ENCODE results near the gene FER.

Gene FER

GRCh38 chr5:108940506-108940905 lies 192.8 kb downstream of the FER start:
- Histone ChIP-seq H3K4me1 (ENCODE audit: insufficient read depth, low read length) (peaks cover 8% of the 10 kb centered on the region; the same call in 1 of the 2 replicates), H3K36me3 (ENCODE audit: insufficient read depth, low read depth, low read length) (no peaks in the 10 kb centered on the region), H3K9me3 (ENCODE audit: insufficient read depth, low read depth, low read length) (no peaks in the 10 kb centered on the region), H3K27me3 (ENCODE audit: insufficient read depth, low read length) (no peaks in the 10 kb centered on the region), H3K4me3 (ENCODE audit: low read length) (no peak overlapping the region), H3K9ac (ENCODE audit: low read depth, low read length) (no peak overlapping the region), H3K27ac (ENCODE audit: low read length) (no peak overlapping the region)

GRCh38 chr5:108941746-108942145 lies 194.0 kb downstream of the FER start:
- no peaks in the 10 kb centered on the region for H3K27me3 ChIP-seq (ENCODE audit: insufficient read depth, low read length)
- no peak overlapping the region for H3K4me3 ChIP-seq (ENCODE audit: low read length)
- H3K4me1 ChIP-seq (ENCODE audit: insufficient read depth, low read length), result peaks cover 14% of the 10 kb centered on the region; the same call in 1 of the 2 replicates
- H3K9me3 ChIP-seq (ENCODE audit: insufficient read depth, low read depth, low read length), result no peaks in the 10 kb centered on the region
- no peak overlapping the region for H3K27ac ChIP-seq (ENCODE audit: low read length)
- H3K9ac ChIP-seq (ENCODE audit: low read depth, low read length), result no peak overlapping the region
- no peaks in the 10 kb centered on the region for H3K36me3 ChIP-seq (ENCODE audit: insufficient read depth, low read depth, low read length)

GRCh38 chr5:108942701-108943100 lies 195.0 kb downstream of the FER start:
- H3K4me3 ChIP-seq (ENCODE audit: low read length), result no peak overlapping the region
- H3K9ac ChIP-seq (ENCODE audit: low read depth, low read length), result no peak overlapping the region
- H3K27ac ChIP-seq (ENCODE audit: low read length), result no peak overlapping the region
- no peaks in the 10 kb centered on the region for H3K36me3 ChIP-seq (ENCODE audit: insufficient read depth, low read depth, low read length)
- H3K4me1 ChIP-seq (ENCODE audit: insufficient read depth, low read length), result peaks cover 19% of the 10 kb centered on the region; the same call in 1 of the 2 replicates
- no peaks in the 10 kb centered on the region for H3K27me3 ChIP-seq (ENCODE audit: insufficient read depth, low read length)
- H3K9me3 ChIP-seq (ENCODE audit: insufficient read depth, low read depth, low read length), result no peaks in the 10 kb centered on the region

- Histone ChIP-seq H3K4me1 (ENCODE audit: insufficient read depth, low read length) (peaks cover 19% of the 10 kb centered on the region; the same call in 1 of the 2 replicates), H3K9ac (ENCODE audit: low read depth, low read length) (no peak overlapping the region), H3K36me3 (ENCODE audit: insufficient read depth, low read depth, low read length) (no peaks in the 10 kb centered on the region), H3K4me3 (ENCODE audit: low read length) (0 out of 2 replicates have a peak overlapping the region, but pooled peaks have one; percentile 13), H3K9me3 (ENCODE audit: insufficient read depth, low read depth, low read length) (no peaks in the 10 kb centered on the region), H3K27ac (ENCODE audit: low read length) (peak overlapping the region; percentile 59), H3K27me3 (ENCODE audit: insufficient read depth, low read length) (no peaks in the 10 kb centered on the region)
Measured at GRCh38 chr5:108945094-108945493, 197.4 kb downstream of the FER start.

- Histone ChIP-seq H3K4me1 (ENCODE audit: insufficient read depth, low read length) (peaks cover 19% of the 10 kb centered on the region; the same call in 1 of the 2 replicates), H3K4me3 (ENCODE audit: low read length) (no peak overlapping the region), H3K9ac (ENCODE audit: low read depth, low read length) (no peak overlapping the region), H3K27ac (ENCODE audit: low read length) (peak overlapping the region; percentile 59), H3K9me3 (ENCODE audit: insufficient read depth, low read depth, low read length) (no peaks in the 10 kb centered on the region), H3K36me3 (ENCODE audit: insufficient read depth, low read depth, low read length) (no peaks in the 10 kb centered on the region), H3K27me3 (ENCODE audit: insufficient read depth, low read length) (no peaks in the 10 kb centered on the region)
Measured at GRCh38 chr5:108946008-108946407, 198.3 kb downstream of the FER start.

- no peaks in the 10 kb centered on the region for H3K27me3 ChIP-seq (ENCODE audit: insufficient read depth, low read length)
- H3K4me3 ChIP-seq (ENCODE audit: low read length), result no peak overlapping the region
- no peak overlapping the region for H3K27ac ChIP-seq (ENCODE audit: low read length)
- H3K4me1 ChIP-seq (ENCODE audit: insufficient read depth, low read length), result peaks cover 19% of the 10 kb centered on the region; the same call in 1 of the 2 replicates
- no peaks in the 10 kb centered on the region for H3K9me3 ChIP-seq (ENCODE audit: insufficient read depth, low read depth, low read length)
- H3K9ac ChIP-seq (ENCODE audit: low read depth, low read length), result no peak overlapping the region
- H3K36me3 ChIP-seq (ENCODE audit: insufficient read depth, low read depth, low read length), result no peaks in the 10 kb centered on the region
Measured at GRCh38 chr5:108947164-108947563, 199.5 kb downstream of the FER start.

GRCh38 chr5:108950276-108950675 lies 202.6 kb downstream of the FER start:
- no peaks in the 10 kb centered on the region for H3K9me3 ChIP-seq (ENCODE audit: insufficient read depth, low read depth, low read length)
- peaks cover 18% of the 10 kb centered on the region; the same call in 1 of the 2 replicates for H3K4me1 ChIP-seq (ENCODE audit: insufficient read depth, low read length)
- H3K36me3 ChIP-seq (ENCODE audit: insufficient read depth, low read depth, low read length), result no peaks in the 10 kb centered on the region
- H3K4me3 ChIP-seq (ENCODE audit: low read length), result no peak overlapping the region
- H3K27ac ChIP-seq (ENCODE audit: low read length), result no peak overlapping the region
- H3K27me3 ChIP-seq (ENCODE audit: insufficient read depth, low read length), result no peaks in the 10 kb centered on the region
- H3K9ac ChIP-seq (ENCODE audit: low read depth, low read length), result no peak overlapping the region

- no peak overlapping the region for H3K9ac ChIP-seq (ENCODE audit: low read depth, low read length)
- H3K9me3 ChIP-seq (ENCODE audit: insufficient read depth, low read depth, low read length), result no peaks in the 10 kb centered on the region
- no peaks in the 10 kb centered on the region for H3K36me3 ChIP-seq (ENCODE audit: insufficient read depth, low read depth, low read length)
- H3K27ac ChIP-seq (ENCODE audit: low read length), result no peak overlapping the region
- H3K4me1 ChIP-seq (ENCODE audit: insufficient read depth, low read length), result peaks cover 6% of the 10 kb centered on the region; the same call in 1 of the 2 replicates
- H3K27me3 ChIP-seq (ENCODE audit: insufficient read depth, low read length), result no peaks in the 10 kb centered on the region
- no peak overlapping the region for H3K4me3 ChIP-seq (ENCODE audit: low read length)
Measured at GRCh38 chr5:108953940-108954339, 206.2 kb downstream of the FER start.

GRCh38 chr5:108957333-108957732 lies 209.6 kb downstream of the FER start:
- no peak overlapping the region for H3K9ac ChIP-seq (ENCODE audit: low read depth, low read length)
- H3K4me1 ChIP-seq (ENCODE audit: insufficient read depth, low read length), result peaks cover 6% of the 10 kb centered on the region; the same call in 1 of the 2 replicates
- H3K9me3 ChIP-seq (ENCODE audit: insufficient read depth, low read depth, low read length), result no peaks in the 10 kb centered on the region
- H3K27me3 ChIP-seq (ENCODE audit: insufficient read depth, low read length), result no peaks in the 10 kb centered on the region
- H3K36me3 ChIP-seq (ENCODE audit: insufficient read depth, low read depth, low read length), result no peaks in the 10 kb centered on the region
- H3K4me3 ChIP-seq (ENCODE audit: low read length), result no peak overlapping the region
- H3K27ac ChIP-seq (ENCODE audit: low read length), result no peak overlapping the region

GRCh38 chr5:108966910-108967309 lies 219.2 kb downstream of the FER start:
- no peak overlapping the region for H3K4me3 ChIP-seq (ENCODE audit: low read length)
- no peaks in the 10 kb centered on the region; the same call in 1 of the 2 replicates for H3K36me3 ChIP-seq (ENCODE audit: insufficient read depth, low read depth, low read length)
- H3K27me3 ChIP-seq (ENCODE audit: insufficient read depth, low read length), result no peaks in the 10 kb centered on the region
- H3K27ac ChIP-seq (ENCODE audit: low read length), result no peak overlapping the region
- peaks cover 6% of the 10 kb centered on the region for H3K9me3 ChIP-seq (ENCODE audit: insufficient read depth, low read depth, low read length)
- no peaks in the 10 kb centered on the region for H3K4me1 ChIP-seq (ENCODE audit: insufficient read depth, low read length)
- no peak overlapping the region for H3K9ac ChIP-seq (ENCODE audit: low read depth, low read length)

- H3K36me3 ChIP-seq (ENCODE audit: insufficient read depth, low read depth, low read length), result no peaks in the 10 kb centered on the region
- H3K4me1 ChIP-seq (ENCODE audit: insufficient read depth, low read length), result no peaks in the 10 kb centered on the region
- H3K27ac ChIP-seq (ENCODE audit: low read length), result no peak overlapping the region
- H3K9me3 ChIP-seq (ENCODE audit: insufficient read depth, low read depth, low read length), result no peaks in the 10 kb centered on the region
- H3K4me3 ChIP-seq (ENCODE audit: low read length), result no peak overlapping the region
- no peaks in the 10 kb centered on the region for H3K27me3 ChIP-seq (ENCODE audit: insufficient read depth, low read length)
- H3K9ac ChIP-seq (ENCODE audit: low read depth, low read length), result no peak overlapping the region
Measured at GRCh38 chr5:108974594-108974993, 226.9 kb downstream of the FER start.

GRCh38 chr5:108975697-108976096 lies 228.0 kb downstream of the FER start:
- no peaks in the 10 kb centered on the region for H3K4me1 ChIP-seq (ENCODE audit: insufficient read depth, low read length)
- H3K27me3 ChIP-seq (ENCODE audit: insufficient read depth, low read length), result no peaks in the 10 kb centered on the region
- no peak overlapping the region for H3K27ac ChIP-seq (ENCODE audit: low read length)
- no peaks in the 10 kb centered on the region for H3K36me3 ChIP-seq (ENCODE audit: insufficient read depth, low read depth, low read length)
- no peak overlapping the region for H3K9ac ChIP-seq (ENCODE audit: low read depth, low read length)
- no peaks in the 10 kb centered on the region for H3K9me3 ChIP-seq (ENCODE audit: insufficient read depth, low read depth, low read length)
- no peak overlapping the region for H3K4me3 ChIP-seq (ENCODE audit: low read length)

Data from iPS-20b (cell line).